ENCODE data around the gene CRELD2.
A peak's percentile ranks its signal among the peaks of the same experiment; 100 is the strongest.

CRELD2 gene

DNA sequence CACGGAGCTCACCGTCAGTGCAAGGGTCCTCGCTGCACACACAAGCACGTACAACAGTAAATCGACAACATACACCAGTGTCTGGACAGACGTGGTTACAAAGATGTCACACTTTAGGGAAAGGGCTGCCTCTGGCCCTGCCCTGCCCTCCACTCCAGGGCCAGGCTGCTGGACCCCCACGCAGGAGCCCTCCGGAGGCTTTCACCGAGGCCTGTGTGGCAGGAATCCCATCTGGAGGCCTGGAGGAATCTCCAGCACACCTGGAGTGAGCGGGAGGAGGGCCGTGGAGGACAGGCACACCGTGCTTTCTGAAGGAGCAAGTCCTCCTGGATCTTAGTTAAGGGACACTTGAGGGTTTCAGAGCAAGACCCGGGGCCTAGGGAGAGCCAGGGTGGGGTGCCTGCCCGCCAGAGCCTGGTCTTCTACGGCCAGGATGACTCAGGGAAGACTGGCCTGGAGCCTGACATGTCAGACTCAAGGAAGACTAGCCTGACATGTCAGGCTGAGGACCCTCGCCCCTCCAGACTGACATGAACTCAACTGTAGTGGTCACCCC, 40.0 kb downstream of the CRELD2 start:
- DNase-seq (ENCODE audit: low spot score): no peak

DNA sequence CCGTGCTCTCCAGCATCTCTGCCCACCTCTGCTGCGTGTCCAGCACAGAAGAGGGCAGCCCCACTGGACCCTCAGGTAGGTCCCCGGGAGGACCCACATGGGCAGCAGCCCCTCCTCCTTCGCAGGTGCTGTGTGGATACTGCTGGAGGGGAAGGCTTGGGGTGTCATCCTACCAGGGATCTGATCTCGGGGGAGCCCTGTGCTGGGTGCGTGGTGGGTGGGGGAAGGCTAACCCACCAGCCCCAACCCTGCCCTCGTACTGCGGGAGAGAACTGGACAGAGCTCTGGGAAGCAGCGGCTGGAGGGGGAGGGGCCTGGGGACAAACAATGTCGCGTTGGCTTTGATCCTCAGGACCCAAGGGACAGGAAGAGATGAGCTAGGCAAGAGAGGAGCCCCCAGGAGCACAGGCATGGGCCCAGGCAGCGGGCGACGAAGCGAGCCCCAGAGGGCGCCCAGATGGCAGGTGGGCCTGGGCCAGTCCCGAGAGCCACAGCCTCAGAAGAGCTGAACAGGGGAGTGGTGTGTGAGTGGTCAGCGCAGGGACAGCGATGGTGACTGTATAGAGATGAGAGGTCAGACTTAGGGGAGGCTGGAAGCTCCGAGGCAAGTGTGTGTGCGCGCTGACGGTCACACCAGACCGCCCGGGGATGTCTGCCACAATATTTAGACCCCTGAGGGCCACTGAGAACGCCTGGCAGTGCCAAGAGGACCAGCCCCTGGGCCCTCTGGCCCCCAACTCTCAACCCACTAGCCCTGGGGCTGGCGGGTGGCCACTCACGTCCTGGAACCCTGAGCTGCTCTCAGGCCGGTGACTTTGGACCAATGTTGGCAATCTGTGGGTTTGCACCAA, 40.7 kb downstream of the CRELD2 start:
- DNase-seq (ENCODE audit: low spot score): no peak

DNA sequence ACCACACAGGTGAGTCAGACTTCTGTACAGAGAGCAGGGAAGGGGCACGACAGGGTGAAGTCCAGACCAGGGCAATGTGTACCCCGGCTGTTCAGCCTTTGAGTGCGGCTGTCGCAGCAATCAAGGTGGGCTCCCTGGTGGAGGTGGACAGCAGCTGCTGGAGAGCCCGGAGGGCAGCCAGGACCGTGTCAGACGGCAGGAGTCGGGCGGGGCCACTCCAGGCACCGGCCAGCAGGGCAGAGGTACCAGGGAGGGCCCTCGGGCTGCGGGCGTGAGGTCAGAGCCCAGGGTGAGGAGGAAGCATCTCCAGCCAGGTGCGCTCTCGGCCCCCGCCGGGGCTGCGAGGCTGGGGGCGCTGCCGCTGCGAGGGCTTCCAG, 41.3 kb downstream of the CRELD2 start:
- DNase-seq (ENCODE audit: low spot score): peak; percentile 73

DNA sequence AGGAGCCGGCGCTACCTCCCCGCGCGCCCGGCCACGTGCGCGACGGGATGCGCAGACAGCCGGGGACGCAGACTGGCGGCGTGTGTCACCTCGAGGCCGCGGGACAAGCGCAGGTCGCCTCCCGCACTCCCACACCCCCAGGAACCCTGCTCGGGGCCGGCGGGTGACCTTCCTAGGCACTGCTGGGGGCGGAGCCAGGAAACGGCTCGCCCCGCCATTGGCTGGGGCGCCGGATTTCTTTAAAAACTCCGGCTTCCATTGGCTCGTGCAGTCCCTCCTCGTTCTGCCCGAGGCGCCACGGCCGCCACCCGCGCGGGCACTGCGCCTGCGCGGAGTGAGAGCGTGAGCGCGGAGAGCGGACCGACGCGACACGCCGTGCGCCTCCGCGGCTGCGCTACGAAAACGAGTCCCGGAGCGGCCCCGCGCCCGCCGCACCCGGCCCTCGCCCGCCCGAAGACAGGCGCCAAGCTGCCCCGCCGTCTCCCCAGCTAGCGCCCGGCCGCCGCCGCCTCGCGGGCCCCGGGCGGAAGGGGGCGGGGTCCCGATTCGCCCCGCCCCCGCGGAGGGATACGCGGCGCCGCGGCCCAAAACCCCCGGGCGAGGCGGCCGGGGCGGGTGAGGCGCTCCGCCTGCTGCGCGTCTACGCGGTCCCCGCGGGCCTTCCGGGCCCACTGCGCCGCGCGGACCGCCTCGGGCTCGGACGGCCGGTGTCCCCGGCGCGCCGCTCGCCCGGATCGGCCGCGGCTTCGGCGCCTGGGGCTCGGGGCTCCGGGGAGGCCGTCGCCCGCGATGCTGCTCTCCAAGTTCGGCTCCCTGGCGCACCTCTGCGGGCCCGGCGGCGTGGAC, 41.9 kb downstream of the CRELD2 start, which contains the start of gene PIM3:
Gene PIM3, plus strand, starts transcription at position 614 of the 846 bp plus-strand sequence. Its CDS starts 176 bp downstream, at position 790.
- peak; percentile 97 for DNase-seq (ENCODE audit: low spot score)

DNA sequence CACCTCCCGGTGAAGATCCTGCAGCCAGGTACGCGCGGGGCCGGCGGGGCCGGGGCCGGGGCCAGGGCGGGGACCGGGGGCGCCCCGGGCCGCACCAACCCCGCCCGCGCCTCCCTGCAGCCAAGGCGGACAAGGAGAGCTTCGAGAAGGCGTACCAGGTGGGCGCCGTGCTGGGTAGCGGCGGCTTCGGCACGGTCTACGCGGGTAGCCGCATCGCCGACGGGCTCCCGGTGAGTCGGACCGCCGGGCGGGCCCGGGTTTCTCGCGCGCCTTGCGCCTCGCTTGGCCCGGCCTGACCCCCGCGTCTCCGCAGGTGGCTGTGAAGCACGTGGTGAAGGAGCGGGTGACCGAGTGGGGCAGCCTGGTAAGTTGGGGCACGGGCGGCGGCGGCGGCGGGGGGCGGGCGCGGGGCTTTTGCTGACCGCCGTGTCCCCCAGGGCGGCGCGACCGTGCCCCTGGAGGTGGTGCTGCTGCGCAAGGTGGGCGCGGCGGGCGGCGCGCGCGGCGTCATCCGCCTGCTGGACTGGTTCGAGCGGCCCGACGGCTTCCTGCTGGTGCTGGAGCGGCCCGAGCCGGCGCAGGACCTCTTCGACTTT, 42.7 kb downstream of the CRELD2 start:
- no peak for DNase-seq (ENCODE audit: low spot score)

DNA sequence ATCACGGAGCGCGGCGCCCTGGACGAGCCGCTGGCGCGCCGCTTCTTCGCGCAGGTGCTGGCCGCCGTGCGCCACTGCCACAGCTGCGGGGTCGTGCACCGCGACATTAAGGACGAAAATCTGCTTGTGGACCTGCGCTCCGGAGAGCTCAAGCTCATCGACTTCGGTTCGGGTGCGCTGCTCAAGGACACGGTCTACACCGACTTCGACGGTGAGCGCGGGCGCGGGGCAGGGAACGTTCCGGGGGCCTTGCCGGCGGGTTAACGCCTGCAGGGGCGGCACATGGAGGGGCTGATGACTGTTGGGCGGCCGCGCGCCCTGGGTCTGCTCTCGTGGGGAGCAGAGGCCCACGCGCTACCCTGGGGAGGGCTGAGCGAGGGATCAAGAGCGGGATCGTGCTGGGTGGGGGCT, 43.2 kb downstream of the CRELD2 start:
- no peak for DNase-seq (ENCODE audit: low spot score)

DNA sequence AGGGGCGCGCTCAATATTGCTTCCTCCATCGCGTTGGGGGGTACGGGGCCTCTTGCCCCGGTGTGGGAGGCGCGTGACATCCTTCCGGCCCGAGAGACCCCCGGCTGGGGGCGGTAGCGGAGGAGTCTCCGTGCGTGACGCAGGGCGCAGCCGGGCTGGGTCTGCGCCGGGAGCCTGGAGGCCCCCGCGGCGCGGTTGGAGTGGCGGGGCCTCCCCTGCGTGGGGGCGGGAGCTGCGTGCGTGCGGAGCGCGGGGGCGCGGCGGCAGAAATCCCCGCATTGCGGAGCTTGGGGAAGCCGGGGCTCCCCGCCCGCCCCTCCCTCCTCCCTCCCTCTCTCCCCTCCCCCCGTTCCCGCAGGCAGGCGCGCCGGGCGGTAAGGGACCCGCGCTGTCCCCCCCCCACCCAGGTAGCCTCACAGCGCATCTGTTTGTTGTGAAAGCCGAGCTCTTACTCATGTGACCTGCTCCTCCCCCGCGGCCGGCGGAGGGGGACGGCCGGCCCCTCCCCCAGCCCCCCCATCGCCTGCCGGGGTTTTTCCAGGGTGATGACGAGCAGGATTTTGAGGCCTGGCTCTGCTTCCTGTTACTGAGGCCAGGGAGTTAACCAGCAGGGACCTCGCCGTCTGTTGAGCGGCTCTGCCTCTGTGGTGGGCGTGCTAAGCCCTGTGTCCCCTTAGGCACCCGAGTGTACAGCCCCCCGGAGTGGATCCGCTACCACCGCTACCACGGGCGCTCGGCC, 43.7 kb downstream of the CRELD2 start:
- DNase-seq (ENCODE audit: low spot score): peak; percentile 78

DNA sequence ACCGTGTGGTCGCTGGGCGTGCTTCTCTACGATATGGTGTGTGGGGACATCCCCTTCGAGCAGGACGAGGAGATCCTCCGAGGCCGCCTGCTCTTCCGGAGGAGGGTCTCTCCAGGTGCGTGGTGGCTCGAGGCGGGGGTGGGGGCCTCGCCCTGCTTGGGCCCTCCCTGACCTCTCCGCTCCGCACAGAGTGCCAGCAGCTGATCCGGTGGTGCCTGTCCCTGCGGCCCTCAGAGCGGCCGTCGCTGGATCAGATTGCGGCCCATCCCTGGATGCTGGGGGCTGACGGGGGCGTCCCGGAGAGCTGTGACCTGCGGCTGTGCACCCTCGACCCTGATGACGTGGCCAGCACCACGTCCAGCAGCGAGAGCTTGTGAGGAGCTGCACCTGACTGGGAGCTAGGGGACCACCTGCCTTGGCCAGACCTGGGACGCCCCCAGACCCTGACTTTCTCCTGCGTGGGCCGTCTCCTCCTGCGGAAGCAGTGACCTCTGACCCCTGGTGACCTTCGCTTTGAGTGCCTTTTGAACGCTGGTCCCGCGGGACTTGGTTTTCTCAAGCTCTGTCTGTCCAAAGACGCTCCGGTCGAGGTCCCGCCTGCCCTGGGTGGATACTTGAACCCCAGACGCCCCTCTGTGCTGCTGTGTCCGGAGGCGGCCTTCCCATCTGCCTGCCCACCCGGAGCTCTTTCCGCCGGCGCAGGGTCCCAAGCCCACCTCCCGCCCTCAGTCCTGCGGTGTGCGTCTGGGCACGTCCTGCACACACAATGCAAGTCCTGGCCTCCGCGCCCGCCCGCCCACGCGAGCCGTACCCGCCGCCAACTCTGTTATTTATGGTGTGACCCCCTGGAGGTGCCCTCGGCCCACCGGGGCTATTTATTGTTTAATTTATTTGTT, 44.6 kb downstream of the CRELD2 start:
- peak; percentile 2 for DNase-seq (ENCODE audit: low spot score)

DNA sequence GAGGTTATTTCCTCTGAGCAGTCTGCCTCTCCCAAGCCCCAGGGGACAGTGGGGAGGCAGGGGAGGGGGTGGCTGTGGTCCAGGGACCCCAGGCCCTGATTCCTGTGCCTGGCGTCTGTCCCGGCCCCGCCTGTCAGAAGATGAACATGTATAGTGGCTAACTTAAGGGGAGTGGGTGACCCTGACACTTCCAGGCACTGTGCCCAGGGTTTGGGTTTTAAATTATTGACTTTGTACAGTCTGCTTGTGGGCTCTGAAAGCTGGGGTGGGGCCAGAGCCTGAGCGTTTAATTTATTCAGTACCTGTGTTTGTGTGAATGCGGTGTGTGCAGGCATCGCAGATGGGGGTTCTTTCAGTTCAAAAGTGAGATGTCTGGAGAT, 45.2 kb downstream of the CRELD2 start:
- no peak for DNase-seq (ENCODE audit: low spot score)

DNA sequence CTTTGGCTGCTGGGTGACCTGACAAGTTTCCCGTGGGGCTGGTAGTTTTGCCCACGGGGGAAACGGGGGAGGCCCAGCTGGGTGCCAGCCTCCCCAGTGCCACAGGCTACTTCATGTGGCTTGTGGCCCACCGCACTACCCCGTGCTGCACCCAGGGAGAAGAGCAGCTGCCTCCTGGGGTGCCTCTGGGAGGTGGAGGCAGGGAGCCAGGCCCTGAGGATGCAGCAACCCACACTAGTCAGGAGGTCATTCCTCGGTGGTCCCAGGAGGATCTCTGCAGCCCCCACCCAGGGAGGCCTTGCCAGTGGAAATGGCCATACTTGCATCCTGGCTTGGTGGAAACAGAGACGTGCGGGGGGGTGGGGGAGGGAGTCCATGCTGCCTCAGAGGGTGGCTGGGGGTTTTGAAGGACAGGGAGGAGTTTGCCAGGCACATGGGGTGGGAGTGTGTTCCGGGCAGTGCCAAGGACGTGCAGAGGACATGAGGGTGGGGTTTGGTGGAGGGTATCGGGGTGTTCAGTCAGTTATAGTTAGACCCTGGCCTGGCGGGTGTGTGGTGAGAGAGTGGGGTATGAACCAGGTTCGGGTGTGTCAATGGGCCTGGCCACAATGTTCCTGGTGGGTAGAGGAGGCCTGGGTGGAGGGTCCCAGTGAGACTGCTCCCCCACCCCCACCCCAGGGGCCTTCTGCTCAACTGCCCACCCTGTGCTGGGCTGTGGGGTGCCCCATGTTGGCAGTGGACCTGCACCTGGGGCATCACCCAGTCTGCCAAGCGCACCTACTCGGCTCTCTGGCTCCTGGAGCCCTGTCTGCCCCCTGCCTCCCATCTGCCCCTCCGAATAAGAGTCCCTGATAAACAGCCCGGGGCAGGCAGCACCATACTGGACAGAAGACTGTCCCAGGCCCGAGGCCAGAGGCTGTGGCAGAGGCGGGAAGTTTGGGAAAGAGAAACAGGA, 46.0 kb downstream of the CRELD2 start:
- DNase-seq (ENCODE audit: low spot score): no peak

DNA sequence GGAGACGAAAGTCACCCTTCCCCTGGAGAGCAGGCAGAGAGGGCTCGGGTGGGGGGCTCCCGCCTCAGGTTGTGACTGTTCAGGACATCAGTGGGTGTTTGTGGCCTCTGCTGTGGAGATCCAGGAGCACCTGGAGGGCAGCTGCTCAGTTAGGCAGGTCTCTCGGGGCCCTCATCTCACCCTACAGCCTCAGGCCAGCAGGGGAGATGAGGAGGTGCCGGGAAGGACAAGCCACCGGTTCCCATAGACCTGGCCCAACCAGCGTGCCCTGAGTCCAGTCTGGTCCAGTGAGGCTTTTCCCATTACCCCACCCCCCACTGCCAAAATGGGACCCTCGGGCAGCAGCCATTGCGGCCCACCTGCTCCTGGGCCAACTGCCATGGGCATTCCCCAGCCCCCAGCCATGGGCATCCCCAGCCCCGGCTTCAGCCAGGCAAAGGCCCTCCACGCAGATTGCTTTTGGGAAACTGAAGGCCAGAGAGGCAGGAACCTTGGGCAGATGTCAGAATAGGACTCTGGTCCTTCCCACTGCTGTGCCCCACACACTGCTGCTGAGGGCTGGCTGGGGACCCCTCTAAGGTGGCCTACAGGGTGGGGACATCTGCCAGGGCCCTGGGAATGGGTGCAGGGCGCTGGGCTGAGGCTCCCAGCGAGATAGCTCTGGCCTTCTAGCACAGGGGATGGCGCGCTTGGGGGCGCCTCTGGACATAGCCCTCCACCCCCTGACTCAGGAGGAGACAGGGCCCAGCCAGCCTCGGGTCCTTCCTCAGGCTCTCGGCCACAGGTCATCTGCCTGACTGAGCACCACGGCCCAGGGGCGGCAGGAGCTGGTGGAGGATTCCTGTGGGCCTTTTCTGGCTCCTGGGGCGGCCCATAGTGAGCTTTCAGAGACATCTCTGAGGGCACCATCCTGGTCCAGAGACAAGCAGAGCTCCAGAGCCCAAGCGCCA, 46.9 kb downstream of the CRELD2 start:
- DNase-seq (ENCODE audit: low spot score): peak; percentile 2

DNA sequence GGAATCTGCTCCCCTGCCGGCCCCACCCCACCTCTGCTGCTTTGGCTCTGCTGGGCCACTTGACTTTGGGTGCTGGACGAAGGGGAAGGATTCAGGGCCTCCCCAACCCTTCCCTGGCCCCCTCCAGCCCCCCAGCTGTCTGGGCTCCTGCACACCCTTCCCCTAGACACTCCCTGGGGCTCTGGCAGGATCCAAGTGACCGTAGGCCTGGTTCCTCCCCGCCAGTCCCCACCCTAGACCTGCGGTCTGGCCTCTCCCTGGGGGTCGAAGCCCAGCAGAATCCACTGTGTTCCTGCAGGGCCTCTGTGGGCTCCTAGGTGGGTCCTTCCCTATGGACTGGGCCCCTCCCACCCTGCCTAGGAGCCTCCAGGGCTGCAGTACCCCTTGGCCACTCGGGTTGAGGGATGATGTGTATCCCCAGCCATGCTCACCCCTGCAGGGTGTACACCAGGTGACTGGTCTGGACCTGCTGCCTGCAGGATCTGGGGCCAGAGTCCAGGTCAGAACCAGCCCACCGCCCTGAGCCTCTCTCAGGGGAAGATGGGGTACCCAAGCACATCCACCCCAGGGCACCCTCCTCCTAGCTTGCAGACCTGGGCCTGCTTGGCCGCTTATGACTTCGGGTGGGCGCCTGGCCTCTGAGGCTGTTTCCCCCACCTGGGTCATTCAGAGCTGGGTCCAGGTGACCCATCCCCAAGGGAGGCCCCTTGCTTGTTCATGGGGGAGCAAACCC, 47.8 kb downstream of the CRELD2 start:
- DNase-seq (ENCODE audit: low spot score): peak; percentile 5

DNA sequence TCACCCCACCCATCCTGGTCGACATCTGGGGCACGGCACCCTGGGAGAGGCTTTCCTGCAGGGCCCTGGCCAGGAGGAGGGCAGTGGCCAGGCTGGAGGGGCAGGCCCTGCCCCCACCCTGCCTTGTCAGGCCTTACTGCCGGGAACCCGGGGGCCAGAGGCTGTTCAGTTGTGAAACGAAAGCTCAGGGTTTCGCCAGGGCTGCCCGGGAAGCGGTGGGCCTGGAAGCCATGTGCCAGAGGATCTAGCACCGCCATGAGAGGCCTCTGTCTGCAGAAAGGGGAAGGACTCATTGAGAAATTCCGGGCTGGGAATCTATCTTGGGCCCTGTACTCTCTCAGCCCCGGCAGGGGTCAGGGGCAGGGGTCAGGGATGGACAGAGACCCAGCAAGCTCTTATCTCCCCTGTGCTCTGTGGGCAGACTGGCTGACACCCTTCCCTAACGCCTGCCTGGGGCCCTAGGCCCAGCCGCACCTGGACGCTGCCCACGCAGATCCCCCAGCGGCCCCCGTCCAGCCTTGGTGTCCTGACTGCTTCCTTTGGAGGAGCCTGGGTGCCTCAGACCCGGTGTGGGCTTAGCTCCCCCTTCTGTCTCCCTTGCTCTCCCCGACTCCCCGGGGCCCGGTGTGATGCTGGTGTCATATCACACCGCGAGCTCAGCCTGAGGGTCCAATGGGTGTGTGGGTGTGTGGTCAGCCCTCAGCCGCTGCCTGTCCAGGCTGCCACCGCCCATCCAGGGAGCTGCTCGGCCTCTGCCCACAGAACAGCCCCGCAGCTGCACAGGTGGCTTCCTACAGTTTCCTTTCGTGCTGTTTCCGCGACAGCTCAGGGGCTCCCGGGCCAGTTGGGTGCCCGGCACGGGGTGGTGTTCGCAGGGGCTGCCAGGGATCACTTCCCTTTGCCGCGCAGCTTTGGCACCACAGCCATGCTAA, 48.6 kb downstream of the CRELD2 start:
- DNase-seq (ENCODE audit: low spot score): peak; percentile 9

DNA sequence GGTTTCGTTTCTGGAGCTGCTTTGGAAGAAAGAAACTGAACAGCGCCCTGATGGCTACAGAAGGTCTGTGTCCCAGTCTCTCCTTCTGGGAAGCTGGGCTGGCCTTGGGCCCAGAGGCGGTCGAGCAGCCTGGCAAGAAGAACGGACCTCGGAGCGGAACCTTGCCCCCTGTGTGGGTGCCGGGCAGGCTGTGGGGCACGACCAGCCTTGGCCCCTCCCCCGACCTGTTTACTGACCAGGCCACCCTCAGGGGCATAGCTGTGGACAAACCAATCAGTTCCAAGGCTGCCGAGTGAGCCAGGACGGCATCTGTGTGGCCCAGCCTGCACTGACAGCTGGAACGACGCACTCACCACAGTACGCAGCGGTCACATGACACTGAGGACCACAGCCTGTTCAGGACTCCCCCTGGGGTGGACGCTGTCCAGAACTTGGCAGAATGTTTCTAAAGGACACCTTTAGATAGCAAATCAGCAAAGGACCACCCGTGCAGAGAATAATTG, 49.3 kb downstream of the CRELD2 start:
- peak; percentile 4 for DNase-seq (ENCODE audit: low spot score)

DNA sequence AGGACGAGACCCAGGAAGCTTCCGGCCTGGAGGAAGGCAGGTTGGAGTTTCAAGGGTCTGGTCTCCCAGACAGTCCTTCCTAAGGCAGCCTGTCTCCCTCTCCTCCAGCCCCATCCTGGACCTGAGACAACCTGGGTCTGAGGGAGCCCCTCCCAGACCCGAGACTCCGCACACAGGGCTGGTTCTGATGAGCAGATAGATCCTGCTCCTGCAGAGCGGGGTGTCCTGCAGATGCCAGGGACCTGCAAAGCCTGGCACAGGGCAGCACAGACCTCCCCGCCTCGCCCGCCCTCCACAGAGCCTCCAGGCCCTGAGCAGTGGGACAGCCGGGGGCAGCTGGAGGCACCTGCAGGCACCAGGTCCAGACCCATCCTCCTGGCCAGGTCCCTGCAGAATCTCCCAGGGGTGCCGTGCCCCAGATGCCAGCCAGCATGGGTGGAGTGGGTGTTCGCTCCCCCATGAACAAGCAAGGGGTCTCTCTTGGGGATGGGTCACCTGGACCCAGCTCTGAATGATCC, 49.9 kb downstream of the CRELD2 start:
- peak; percentile 2 for DNase-seq (ENCODE audit: low spot score)

All from iPS-NIHi11 (cell line).